ENCODE data around the gene MAP3K14.

The MAP3K14 gene

GRCh38 chr17:45221081-45222013 is 95.5 kb downstream of the MAP3K14 start, which contains the start of gene FMNL1:
TSS of gene FMNL1 (plus strand) at chr17:45221885. CDS start at chr17:45222125, 240 bp downstream.
- peak within 1 kb of the TSS; percentile 99 for H3K27ac ChIP-seq (ENCODE audit: low read length)
- peaks cover 57% of the 10 kb centered on the region for H3F3A ChIP-seq (ENCODE audit: insufficient read depth, low read length)
- no peaks in the 10 kb centered on the region for H4K20me1 ChIP-seq (ENCODE audit: insufficient read depth, low read length)
- peak within 1 kb of the TSS; percentile 92 for H3K4me2 ChIP-seq (ENCODE audit: low read depth, low read length)
- no peaks in the 10 kb centered on the region for H3K9me2 ChIP-seq (replicated peaks; ENCODE audit: insufficient read depth, low read length)
- no peaks in the 10 kb centered on the region for H3K36me3 ChIP-seq (replicated peaks; ENCODE audit: insufficient read depth, low read length)
- peaks cover 30% of the 10 kb centered on the region for H3K4me1 ChIP-seq (ENCODE audit: low read length)
- peak; percentile 81 for DNase-seq
- H3K79me2 ChIP-seq (ENCODE audit: low read length): peaks cover 58% of the 10 kb centered on the region
- peak within 1 kb of the TSS; percentile 98 for H3K4me3 ChIP-seq (ENCODE audit: low read length)
- H2AFZ ChIP-seq (ENCODE audit: low read length): peak within 1 kb of the TSS; percentile 52
- H3K9ac ChIP-seq (ENCODE audit: low read length): peak within 1 kb of the TSS; percentile 98
- no peaks in the 10 kb centered on the region for H3K9me3 ChIP-seq (replicated peaks; ENCODE audit: insufficient read depth, low read length)
- no peaks in the 10 kb centered on the region for H3K27me3 ChIP-seq (replicated peaks; ENCODE audit: insufficient read depth, low read length)
- TF ChIP-seq CTCF (IDR thresholded peaks at IDR 0.05; ENCODE audit: low read length) (no peak), EZH2phosphoT487 (IDR thresholded peaks at IDR 0.05; ENCODE audit: low read length) (no peak), EZH2 (optimal IDR thresholded peaks at IDR 0.05; ENCODE audit: low read depth, low read length) (no peak)

GRCh38 chr17:45220079-45220478 is 96.7 kb downstream of the MAP3K14 start:
- TF ChIP-seq EZH2phosphoT487 (IDR thresholded peaks at IDR 0.05; ENCODE audit: low read length): no peak
- TF ChIP-seq EZH2 (optimal IDR thresholded peaks at IDR 0.05; ENCODE audit: low read depth, low read length): no peak
- TF ChIP-seq CTCF (IDR thresholded peaks at IDR 0.05; ENCODE audit: low read length): no peak
- H3K4me3 ChIP-seq (ENCODE audit: low read length): no peak overlapping the region
- no peaks in the 10 kb centered on the region for H3K9me2 ChIP-seq (replicated peaks; ENCODE audit: insufficient read depth, low read length)
- H3K27me3 ChIP-seq (replicated peaks; ENCODE audit: insufficient read depth, low read length): no peaks in the 10 kb centered on the region
- H3K9ac ChIP-seq (ENCODE audit: low read length): no peak overlapping the region
- no peak overlapping the region for H3K27ac ChIP-seq (ENCODE audit: low read length)
- peaks cover 45% of the 10 kb centered on the region for H3F3A ChIP-seq (ENCODE audit: insufficient read depth, low read length)
- H3K79me2 ChIP-seq (ENCODE audit: low read length): peaks cover 46% of the 10 kb centered on the region
- DNase-seq: no peak
- H4K20me1 ChIP-seq (ENCODE audit: insufficient read depth, low read length): no peaks in the 10 kb centered on the region
- peaks cover 20% of the 10 kb centered on the region for H3K4me1 ChIP-seq (ENCODE audit: low read length)
- H3K36me3 ChIP-seq (replicated peaks; ENCODE audit: insufficient read depth, low read length): no peaks in the 10 kb centered on the region
- no peak overlapping the region for H3K4me2 ChIP-seq (ENCODE audit: low read depth, low read length)
- no peak overlapping the region for H2AFZ ChIP-seq (ENCODE audit: low read length)
- no peaks in the 10 kb centered on the region for H3K9me3 ChIP-seq (replicated peaks; ENCODE audit: insufficient read depth, low read length)

GRCh38 chr17:45218895-45219661 is 97.7 kb downstream of the MAP3K14 start:
- peak; percentile 74 for DNase-seq
- H3K9ac ChIP-seq (ENCODE audit: low read length): no peak overlapping the region
- TF ChIP-seq EZH2 (optimal IDR thresholded peaks at IDR 0.05; ENCODE audit: low read depth, low read length): no peak
- peak; percentile 95 for TF ChIP-seq CTCF (IDR thresholded peaks at IDR 0.05; ENCODE audit: low read length)
- H3K27me3 ChIP-seq (replicated peaks; ENCODE audit: insufficient read depth, low read length): no peaks in the 10 kb centered on the region
- H3K4me1 ChIP-seq (ENCODE audit: low read length): peaks cover 10% of the 10 kb centered on the region
- no peak overlapping the region for H3K27ac ChIP-seq (ENCODE audit: low read length)
- no peak overlapping the region for H2AFZ ChIP-seq (ENCODE audit: low read length)
- H3F3A ChIP-seq (ENCODE audit: insufficient read depth, low read length): peaks cover 35% of the 10 kb centered on the region
- H3K9me3 ChIP-seq (replicated peaks; ENCODE audit: insufficient read depth, low read length): no peaks in the 10 kb centered on the region
- no peaks in the 10 kb centered on the region for H4K20me1 ChIP-seq (ENCODE audit: insufficient read depth, low read length)
- no peak overlapping the region for H3K4me2 ChIP-seq (ENCODE audit: low read depth, low read length)
- peaks cover 36% of the 10 kb centered on the region for H3K79me2 ChIP-seq (ENCODE audit: low read length)
- H3K36me3 ChIP-seq (replicated peaks; ENCODE audit: insufficient read depth, low read length): no peaks in the 10 kb centered on the region
- H3K9me2 ChIP-seq (replicated peaks; ENCODE audit: insufficient read depth, low read length): no peaks in the 10 kb centered on the region
- H3K4me3 ChIP-seq (ENCODE audit: low read length): no peak overlapping the region

Measured in MM.1S (cell line).